K562 (cell line): Measurements from ENCODE around the gene TBX3. TPM values are rescaled to one million over a fixed set of nuclear protein-coding genes. Genes with fewer than 3 reads are reported as not detected.

Experiments used
- CTCF ChIP-seq, 3 experiments: IDR thresholded peaks in 2 of 3; conservative IDR thresholded peaks in 1 of 3; 2 replicates each; pipeline ENCODE4 v1.5.1; 2011 to 2012; ENCODE audit warnings: low read length in 3 of 3, mild to moderate bottlenecking in 3 of 3, control low read depth in 2 of 3, improper control_type of control experiment in 1 of 3, inconsistent platforms in 1 of 3, low read depth in 1 of 3, mixed read lengths in 1 of 3, moderate library complexity in 1 of 3; ENCODE audit not compliant: insufficient read depth in 2 of 3
- MAFG ChIP-seq: fragments of 450-650 bp; conservative IDR thresholded peaks from 2 replicates; pipeline ENCODE4 v1.6.1; 2016; ENCODE audit warnings: missing genetic modification characterization, missing compliant biosample characterization
- RAD21 ChIP-seq, 2 experiments: fragments of 250-450 bp in 1 of 2; fragments of 450-650 bp in 1 of 2; sonication (Bioruptor Pico) in 1 of 2; formaldehyde crosslinking in 1 of 2; IDR thresholded peaks in 1 of 2; conservative IDR thresholded peaks in 1 of 2; 2 replicates each; pipeline versions ENCODE4 v1.4.0 to v1.8.0; 2020 to 2022; ENCODE audit warnings: mild to moderate bottlenecking in 2 of 2, moderate library complexity in 1 of 2
- RBM15 ChIP-seq: fragments of 200-400 bp; formaldehyde crosslinking; IDR thresholded peaks from 2 replicates; pipeline ENCODE4 v1.6.1; 2018; ENCODE audit warnings: mild to moderate bottlenecking, low read length, moderate library complexity; ENCODE audit not compliant: insufficient read depth
- TFAP4 ChIP-seq: sonication (generic); formaldehyde crosslinking; IDR thresholded peaks from 2 replicates; pipeline ENCODE4 v1.8.0; 2022; ENCODE audit warnings: missing genetic modification reagents, mild to moderate bottlenecking, moderate library complexity, borderline replicate concordance
- ZNF76 ChIP-seq: fragments of 250-450 bp; sonication (Bioruptor Pico); IDR thresholded peaks from 2 replicates; pipeline ENCODE4 v1.4.0; 2020; ENCODE audit warnings: mild to moderate bottlenecking, moderate library complexity, borderline replicate concordance
- polyA plus RNA-seq, 8 experiments: library from polyadenylated mRNA; depleted of rRNA in 4 of 8; stranded (reverse) in 5 of 8; unstranded in 3 of 8; fragments of >200 nt; fragmentation: Nextera tagmentation in 2 of 8; fragmentation: Illumina TruSeq in 1 of 8; extraction: Ambion mirVana in 2 of 8; extraction: Trizol in 1 of 8; gene quantifications; 2 replicates each; pipeline versions ENCODE4 v1.2.1 to v1.2.3, GENCODE V29; 2011 to 2014; ENCODE audit warnings: inconsistent platforms in 1 of 8, missing spikeins in 1 of 8
- total RNA-seq, 7 experiments: library from RNA; depleted of rRNA in 6 of 7; stranded (reverse); fragments of >200 nt in 6 of 7; fragmentation: Illumina TruSeq in 2 of 7; extraction: Trizol in 2 of 7; gene quantifications; 2 replicates each; pipeline versions ENCODE4 v1.2.1 to v1.2.3, GENCODE V29; 2011 to 2021; ENCODE audit warnings: low replicate concordance in 1 of 7

TBX3 gene
- total and polyA plus RNA-seq, 9 of the 15 experiments (the other 6 are each of a cell fraction or from before 2014, with no cell fraction given) = 0.03 to 0.60 (median 0.19) TPM

GRCh38 chr12:114668151-114668885, 15.7 kb downstream of the TBX3 start (continued):
- 0 out of 2 replicates have a peak, but pooled peaks have one; percentile 24 for TF ChIP-seq TFAP4 (CRISPR knock-in tag)
- TF ChIP-seq RBM15 = no peak
- peak; percentile 47 to 93 (median 73); a peak in 5 of 6 replicates for TF ChIP-seq CTCF (IDR thresholded peaks at IDR 0.05 in 2 of 3, conservative IDR thresholded peaks at IDR 0.05 in 1 of 3; ENCODE audit: insufficient read depth in 2 of 3, low read depth in 1 of 3, low read length in 3 of 3)
- TF ChIP-seq MAFG = no peak
- peak; percentile 66 to 74 for TF ChIP-seq RAD21 (CRISPR knock-in tag; conservative IDR thresholded peaks at IDR 0.05 in 1 of 2, IDR thresholded peaks at IDR 0.05 in 1 of 2)
- TF ChIP-seq ZNF76 (CRISPR knock-in tag) = no peak
